ENCODE results near the gene B3GAT3. TPM values are rescaled to one million over a fixed set of nuclear protein-coding genes. Genes with fewer than 3 reads are reported as not detected.
A peak's percentile ranks its signal among the peaks of the same experiment; 100 is the strongest.

B3GAT3 gene
- total RNA-seq, 1 donor from 2014 or later = 56.6 TPM

GRCh38 chr11:62666259-62666926 is 44.6 kb upstream of the B3GAT3 start:
- ChIA-PET CTCF (interaction anchor here (1.5 kb wide), 1 partner anchor 28 kb away, joined by 6 read pairs; no protein-coding TSS in a partner anchor), POLR2A (interaction anchor here (0.5 to 12.8 kb wide), 28 partner anchors 11 to 727 kb away, joined by 3 to 400 read pairs (median 18); partner anchors contain the start of genes B3GAT3, BSCL2, EEF1G and GANAB)
- peak overlapping the region; percentile 97 for H3K4me3 Mint-ChIP-seq
- no peaks in the 10 kb centered on the region for H3K9me3 Mint-ChIP-seq
- H3K4me1 Mint-ChIP-seq = peaks cover 56% of the 10 kb centered on the region
- H3K36me3 Mint-ChIP-seq (ENCODE audit: low read depth) = peaks cover 45% of the 10 kb centered on the region
- peak overlapping the region; percentile 88 for H3K27ac Mint-ChIP-seq
- TF ChIP-seq CTCF (IDR thresholded peaks at IDR 0.05) = no peak
- intact Hi-C loops (cut with micrococcal nuclease) = no loop called here
- ATAC-seq (ENCODE audit: low read depth) (no peak), DNase-seq (no peak)
- no peaks in the 10 kb centered on the region for H3K27me3 Mint-ChIP-seq

GRCh38 chr11:62665599-62666258 is 43.9 kb upstream of the B3GAT3 start:
- ChIA-PET CTCF (interaction anchor here (0.8 to 2.1 kb wide), 10 partner anchors 10 to 241 kb away, joined by 3 to 12 read pairs (median 4); partner anchors contain the start of genes INTS5, SLC3A2 and TUT1), POLR2A (interaction anchor here (0.5 to 12.8 kb wide), 54 partner anchors 12 to 1652 kb away, joined by 3 to 400 read pairs (median 6); partner anchors contain the start of genes B3GAT3, BSCL2, EEF1G and EML3)
- intact Hi-C loops (cut with micrococcal nuclease) = loop anchor here (1.0 to 2.0 kb wide), 9 partner anchors 12 to 216 kb away; partner anchors contain the start of genes EML3, GANAB, INTS5 and TMEM179B
- ATAC-seq (ENCODE audit: low read depth) (peak; percentile 33), DNase-seq (no peak)
- Mint-ChIP-seq H3K9me3 (no peaks in the 10 kb centered on the region), H3K4me3 (peak overlapping the region; percentile 97), H3K27ac (peak overlapping the region; percentile 88), H3K27me3 (no peaks in the 10 kb centered on the region), H3K4me1 (peaks cover 49% of the 10 kb centered on the region), H3K36me3 (ENCODE audit: low read depth) (peaks cover 45% of the 10 kb centered on the region)
- TF ChIP-seq CTCF (IDR thresholded peaks at IDR 0.05) = no peak

GRCh38 chr11:62665075-62665598 is 43.4 kb upstream of the B3GAT3 start, which contains the start of the genes C11orf98 and CSKMT:
TSS of gene C11orf98 (minus strand) at chr11:62665210. CDS start at chr11:62665169, 41 bp downstream.
TSS of gene CSKMT (plus strand) at chr11:62665312. CDS start at chr11:62665880, 568 bp downstream.
- DNase-seq = peak; percentile 95
- ATAC-seq (ENCODE audit: low read depth) = peak; percentile 89
- H3K4me1 Mint-ChIP-seq = peaks cover 45% of the 10 kb centered on the region
- H3K27me3 Mint-ChIP-seq = no peaks in the 10 kb centered on the region
- no peak for TF ChIP-seq CTCF (IDR thresholded peaks at IDR 0.05)
- CTCF ChIA-PET = interaction anchor here (0.8 to 2.1 kb wide), 11 partner anchors 10 to 241 kb away, joined by 3 to 12 read pairs (median 4); partner anchors contain the start of genes INTS5, SLC3A2 and TUT1
- intact Hi-C loops (cut with micrococcal nuclease) = loop anchor here (1.0 to 2.0 kb wide), 9 partner anchors 12 to 216 kb away; partner anchors contain the start of genes EML3, GANAB, INTS5 and TMEM179B
- H3K27ac Mint-ChIP-seq = peak within 1 kb of the TSS; percentile 88
- H3K36me3 Mint-ChIP-seq (ENCODE audit: low read depth) = peaks cover 48% of the 10 kb centered on the region
- POLR2A ChIA-PET = interaction anchor here (0.7 to 12.8 kb wide), 58 partner anchors 11 to 1653 kb away, joined by 3 to 400 read pairs (median 6); partner anchors contain the start of genes B3GAT3, BSCL2, COX8A and EEF1G
- no peaks in the 10 kb centered on the region for H3K9me3 Mint-ChIP-seq
- peak within 1 kb of the TSS; percentile 97 for H3K4me3 Mint-ChIP-seq

GRCh38 chr11:62664405-62665074 is 42.8 kb upstream of the B3GAT3 start:
- no peak for DNase-seq
- H3K27me3 Mint-ChIP-seq = no peaks in the 10 kb centered on the region
- peak overlapping the region; percentile 88 for H3K27ac Mint-ChIP-seq
- H3K9me3 Mint-ChIP-seq = no peaks in the 10 kb centered on the region
- intact Hi-C loops (cut with micrococcal nuclease) = loop anchor here (1.0 to 2.0 kb wide), 9 partner anchors 11 to 217 kb away; partner anchors contain the start of genes EML3, GANAB, INTS5 and TMEM179B
- CTCF ChIA-PET = interaction anchor here (0.8 to 2.1 kb wide), 11 partner anchors 10 to 240 kb away, joined by 3 to 12 read pairs (median 4); partner anchors contain the start of genes INTS5, SLC3A2 and TUT1
- TF ChIP-seq CTCF (IDR thresholded peaks at IDR 0.05) = no peak
- peaks cover 48% of the 10 kb centered on the region for H3K36me3 Mint-ChIP-seq (ENCODE audit: low read depth)
- POLR2A ChIA-PET = interaction anchor here (0.6 to 12.8 kb wide), 55 partner anchors 11 to 1653 kb away, joined by 3 to 400 read pairs (median 7); partner anchors contain the start of genes B3GAT3, BSCL2, COX8A and EEF1G
- H3K4me3 Mint-ChIP-seq = peak overlapping the region; percentile 97
- ATAC-seq (ENCODE audit: low read depth) = peak; percentile 43
- peaks cover 40% of the 10 kb centered on the region for H3K4me1 Mint-ChIP-seq

Data from activated B cell treated with CpG ODN at 0.5 μM for 24 hours (primary cell).